OCI-LY1 (cell line): ENCODE measurements around the gene RABL2A.
"Not testable (repeated sequence)": the region's sequence is repeated elsewhere in the genome, so short reads cannot be mapped to it uniquely, and the experiment has no call there.

Experiments
- EZH2 ChIP-seq: fragments of 200-600 bp; sonication (generic), shearing (Covaris generic); IDR thresholded peaks from 2 replicates; pipeline ENCODE4 v1.8.0; 2017; ENCODE audit warnings: borderline replicate concordance, mixed run types, mild to moderate bottlenecking, antibody characterized with exemption, low read length, moderate library complexity, mixed read lengths
- TF ChIP-seq, protein P1 (sequence below): fragments of 200-600 bp; sonication (generic), shearing (Covaris generic); IDR thresholded peaks from 2 replicates; pipeline ENCODE4 v1.5.1; 2017; ENCODE audit warnings: mild to moderate bottlenecking, antibody characterized with exemption, low read length, moderate library complexity, mixed read lengths

DNA sequence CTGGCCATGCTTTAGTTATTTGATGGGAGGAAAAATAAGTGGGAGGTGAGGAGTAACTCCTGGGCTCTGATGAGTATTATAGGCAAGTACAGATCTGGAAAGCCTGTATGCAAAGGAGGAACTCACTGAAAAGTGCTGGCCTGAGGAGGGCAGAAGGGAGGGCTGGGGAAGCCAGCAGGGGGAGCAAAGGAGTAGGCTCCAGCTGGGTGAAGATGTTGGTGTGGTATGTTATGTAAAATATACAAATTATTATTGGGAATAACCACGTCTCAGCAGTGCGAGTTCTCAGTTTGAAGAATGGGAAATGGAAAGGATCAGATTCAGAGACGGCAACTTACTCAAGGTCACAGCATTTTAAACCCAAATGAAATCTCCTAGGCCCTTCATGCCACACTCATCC, 39.9 kb upstream of the RABL2A start:
- TF ChIP-seq, protein P1, sequence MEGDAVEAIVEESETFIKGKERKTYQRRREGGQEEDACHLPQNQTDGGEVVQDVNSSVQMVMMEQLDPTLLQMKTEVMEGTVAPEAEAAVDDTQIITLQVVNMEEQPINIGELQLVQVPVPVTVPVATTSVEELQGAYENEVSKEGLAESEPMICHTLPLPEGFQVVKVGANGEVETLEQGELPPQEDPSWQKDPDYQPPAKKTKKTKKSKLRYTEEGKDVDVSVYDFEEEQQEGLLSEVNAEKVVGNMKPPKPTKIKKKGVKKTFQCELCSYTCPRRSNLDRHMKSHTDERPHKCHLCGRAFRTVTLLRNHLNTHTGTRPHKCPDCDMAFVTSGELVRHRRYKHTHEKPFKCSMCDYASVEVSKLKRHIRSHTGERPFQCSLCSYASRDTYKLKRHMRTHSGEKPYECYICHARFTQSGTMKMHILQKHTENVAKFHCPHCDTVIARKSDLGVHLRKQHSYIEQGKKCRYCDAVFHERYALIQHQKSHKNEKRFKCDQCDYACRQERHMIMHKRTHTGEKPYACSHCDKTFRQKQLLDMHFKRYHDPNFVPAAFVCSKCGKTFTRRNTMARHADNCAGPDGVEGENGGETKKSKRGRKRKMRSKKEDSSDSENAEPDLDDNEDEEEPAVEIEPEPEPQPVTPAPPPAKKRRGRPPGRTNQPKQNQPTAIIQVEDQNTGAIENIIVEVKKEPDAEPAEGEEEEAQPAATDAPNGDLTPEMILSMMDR, result peak; percentile 48; the same call in 1 of the 2 replicates
- TF ChIP-seq EZH2, result not testable (repeated sequence)
